H9 (cell line): ENCODE data around the gene PRELID1. TPM values are rescaled to one million over a fixed set of nuclear protein-coding genes. Genes with fewer than 3 reads are reported as not detected.

ENCODE experiments used
- DNase-seq: peaks from one replicate; pipeline ENCODE4 v3.0.0-alpha.2; 2017
- H2AFZ ChIP-seq: one replicate; pipeline ENCODE4 v1.6.1; 2013; ENCODE audit warnings: mild to moderate bottlenecking, low read length, control low read depth, moderate library complexity
- H2AK5ac ChIP-seq: 2 replicates; pipeline ENCODE4 v1.6.1; 2013; ENCODE audit warnings: low read length, control low read depth, mixed read lengths; ENCODE audit not compliant: insufficient read length
- H2BK120ac ChIP-seq: one replicate; pipeline ENCODE4 v1.6.1; 2013; ENCODE audit warnings: low read depth, mild to moderate bottlenecking, low read length, control low read depth, inconsistent platforms; ENCODE audit not compliant: poor library complexity, severe bottlenecking
- H2BK12ac ChIP-seq: 2 replicates; pipeline ENCODE4 v1.6.1; 2013; ENCODE audit warnings: low read length, control low read depth, mixed read lengths, low read depth; ENCODE audit not compliant: insufficient read length
- H2BK15ac ChIP-seq: 2 replicates; pipeline ENCODE4 v1.6.1; 2013; ENCODE audit warnings: low read depth, low read length, control low read depth
- H2BK20ac ChIP-seq: one replicate; pipeline ENCODE4 v1.6.1; 2013; ENCODE audit warnings: low read depth, mild to moderate bottlenecking, low read length, control low read depth, inconsistent platforms; ENCODE audit not compliant: poor library complexity, severe bottlenecking
- H2BK5ac ChIP-seq: 2 replicates; pipeline ENCODE4 v1.6.1; 2013; ENCODE audit warnings: low read length, control low read depth, mixed read lengths; ENCODE audit not compliant: insufficient read length
- H3K14ac ChIP-seq: 2 replicates; pipeline ENCODE4 v1.6.1; 2013; ENCODE audit warnings: low read length, control low read depth; ENCODE audit not compliant: insufficient read depth
- H3K18ac ChIP-seq: 2 replicates; pipeline ENCODE4 v1.6.1; 2013; ENCODE audit warnings: low read depth, mild to moderate bottlenecking, mixed read lengths, low read length, control low read depth; ENCODE audit not compliant: insufficient read length
- H3K23ac ChIP-seq: 2 replicates; pipeline ENCODE4 v1.6.1; 2013; ENCODE audit warnings: low read length, control low read depth, mixed read lengths, low read depth; ENCODE audit not compliant: insufficient read length
- H3K23me2 ChIP-seq: 2 replicates; pipeline ENCODE4 v1.6.1; 2013; ENCODE audit warnings: low read depth, mild to moderate bottlenecking, mixed read lengths, low read length, control low read depth; ENCODE audit not compliant: insufficient read length, poor library complexity, severe bottlenecking
- H3K27ac ChIP-seq: 2 replicates; pipeline ENCODE4 v1.5.1; 2013; ENCODE audit warnings: low read length, control low read depth, mixed read lengths, low read depth; ENCODE audit not compliant: insufficient read length
- H3K27me3 ChIP-seq: 2 replicates; pipeline ENCODE4 v1.6.1; 2013; ENCODE audit warnings: low read length, control low read depth, inconsistent platforms; ENCODE audit not compliant: insufficient read depth
- H3K4ac ChIP-seq: 2 replicates; pipeline ENCODE4 v1.6.1; 2013; ENCODE audit warnings: low read depth, mild to moderate bottlenecking, control low read depth, inconsistent platforms, low read length, moderate library complexity
- H3K4me1 ChIP-seq: 2 replicates; pipeline ENCODE4 v1.6.1; 2013; ENCODE audit warnings: low read length, control low read depth, inconsistent platforms; ENCODE audit not compliant: insufficient read depth
- H3K4me2 ChIP-seq: 2 replicates; pipeline ENCODE4 v1.6.1; 2013; ENCODE audit warnings: low read length, control low read depth, mixed read lengths; ENCODE audit not compliant: insufficient read length, insufficient read depth
- H3K56ac ChIP-seq: 2 replicates; pipeline ENCODE4 v1.6.1; 2013; ENCODE audit warnings: low read depth, mild to moderate bottlenecking, mixed read lengths, low read length, control low read depth; ENCODE audit not compliant: insufficient read length
- H3K79me1 ChIP-seq: 2 replicates; pipeline ENCODE4 v1.6.1; 2013; ENCODE audit warnings: low read depth, mild to moderate bottlenecking, moderate library complexity, low read length, control low read depth, inconsistent platforms; ENCODE audit not compliant: insufficient read depth, poor library complexity, severe bottlenecking
- H3K79me2 ChIP-seq: 2 replicates; pipeline ENCODE4 v1.6.1; 2013; ENCODE audit warnings: low read length, control low read depth, inconsistent platforms; ENCODE audit not compliant: insufficient read depth
- H3K9ac ChIP-seq: 2 replicates; pipeline ENCODE4 v1.6.1; 2013; ENCODE audit warnings: low read length, control low read depth, mixed read lengths; ENCODE audit not compliant: insufficient read length; ENCODE audit errors: extremely low read depth
- H3K9me3 ChIP-seq: one replicate; pipeline ENCODE4 v1.6.1; 2013; ENCODE audit warnings: low read depth, low read length, inconsistent platforms; ENCODE audit not compliant: control insufficient read depth
- H3T11ph ChIP-seq: one replicate; pipeline ENCODE4 v1.6.1; 2013; ENCODE audit warnings: mild to moderate bottlenecking, low read length, control low read depth, inconsistent platforms
- H4K20me1 ChIP-seq: one replicate; pipeline ENCODE4 v1.6.1; 2013; ENCODE audit not compliant: control insufficient read depth, insufficient read length, insufficient read depth
- H4K5ac ChIP-seq: 2 replicates; pipeline ENCODE4 v1.6.1; 2013; ENCODE audit warnings: low read depth, mild to moderate bottlenecking, mixed read lengths, low read length, control low read depth; ENCODE audit not compliant: insufficient read length
- H4K8ac ChIP-seq: replicated peaks from 2 replicates; pipeline ENCODE4 v1.6.1; 2013; ENCODE audit warnings: low read length, control low read depth, mixed read lengths, low read depth; ENCODE audit not compliant: insufficient read length
- H4K91ac ChIP-seq: 2 replicates; pipeline ENCODE4 v1.6.1; 2013; ENCODE audit warnings: low read depth, mild to moderate bottlenecking, moderate library complexity, mixed read lengths, low read length, control low read depth; ENCODE audit not compliant: insufficient read length
- H3K27ac Mint-ChIP-seq, 3 experiments: 2 replicates in 2 of 3; 3 replicates in 1 of 3; pipeline ENCODE4 v1.8.0; 2020 to 2021; ENCODE audit warnings: mixed read lengths in 3 of 3, mild to moderate bottlenecking in 1 of 3, moderate library complexity in 1 of 3
- H3K27me3 Mint-ChIP-seq: 2 replicates; pipeline ENCODE4 v1.8.0; 2021; ENCODE audit warnings: low read depth, mild to moderate bottlenecking, moderate library complexity, mixed read lengths
- H3K36me3 Mint-ChIP-seq, 3 experiments: 2 replicates in 2 of 3; 3 replicates in 1 of 3; pipeline ENCODE4 v1.8.0; 2020 to 2021; ENCODE audit warnings: low read depth in 3 of 3, mixed read lengths in 3 of 3; ENCODE audit not compliant: insufficient read depth in 1 of 3
- H3K4me1 Mint-ChIP-seq, 2 experiments: 2 replicates each; pipeline ENCODE4 v1.8.0; 2020; ENCODE audit warnings: mixed read lengths in 2 of 2
- H3K4me3 Mint-ChIP-seq, 2 experiments: 2 replicates in 1 of 2; 3 replicates in 1 of 2; pipeline ENCODE4 v1.8.0; 2020 to 2021; ENCODE audit warnings: mild to moderate bottlenecking in 2 of 2, mixed read lengths in 2 of 2, moderate library complexity in 1 of 2
- H3K9me3 Mint-ChIP-seq, 2 experiments: 2 replicates in 1 of 2; 3 replicates in 1 of 2; pipeline ENCODE4 v1.8.0; 2020; ENCODE audit warnings: mild to moderate bottlenecking in 2 of 2, mixed read lengths in 2 of 2, moderate library complexity in 1 of 2
- WGBS: extraction: QIAGEN DNeasy Blood & Tissue Kit; methylation state at CpG from one replicate; pipeline ENCODE4 v1.1.7; 2013; ENCODE audit warnings: missing lambda C conversion rate, low lambda C conversion rate, mixed read lengths; ENCODE audit not compliant: insufficient read length; ENCODE audit errors: extremely low coverage; 5-methylcytosine and 5-hydroxymethylcytosine counted together
- total RNA-seq: library from RNA; stranded (reverse); gene quantifications from 2 replicates; pipeline ENCODE4 v1.2.1, GENCODE V29; 2021
- TF ChIP-seq, protein P1 (sequence below): fragments of 200-600 bp; sonication (generic); conservative IDR thresholded peaks from 3 replicates; pipeline ENCODE4 v1.8.0; 2021; ENCODE audit warnings: antibody characterized with exemption, mild to moderate bottlenecking

The PRELID1 gene
- total RNA-seq, 1 experiment from 2014 or later, result 213 TPM

DNA sequence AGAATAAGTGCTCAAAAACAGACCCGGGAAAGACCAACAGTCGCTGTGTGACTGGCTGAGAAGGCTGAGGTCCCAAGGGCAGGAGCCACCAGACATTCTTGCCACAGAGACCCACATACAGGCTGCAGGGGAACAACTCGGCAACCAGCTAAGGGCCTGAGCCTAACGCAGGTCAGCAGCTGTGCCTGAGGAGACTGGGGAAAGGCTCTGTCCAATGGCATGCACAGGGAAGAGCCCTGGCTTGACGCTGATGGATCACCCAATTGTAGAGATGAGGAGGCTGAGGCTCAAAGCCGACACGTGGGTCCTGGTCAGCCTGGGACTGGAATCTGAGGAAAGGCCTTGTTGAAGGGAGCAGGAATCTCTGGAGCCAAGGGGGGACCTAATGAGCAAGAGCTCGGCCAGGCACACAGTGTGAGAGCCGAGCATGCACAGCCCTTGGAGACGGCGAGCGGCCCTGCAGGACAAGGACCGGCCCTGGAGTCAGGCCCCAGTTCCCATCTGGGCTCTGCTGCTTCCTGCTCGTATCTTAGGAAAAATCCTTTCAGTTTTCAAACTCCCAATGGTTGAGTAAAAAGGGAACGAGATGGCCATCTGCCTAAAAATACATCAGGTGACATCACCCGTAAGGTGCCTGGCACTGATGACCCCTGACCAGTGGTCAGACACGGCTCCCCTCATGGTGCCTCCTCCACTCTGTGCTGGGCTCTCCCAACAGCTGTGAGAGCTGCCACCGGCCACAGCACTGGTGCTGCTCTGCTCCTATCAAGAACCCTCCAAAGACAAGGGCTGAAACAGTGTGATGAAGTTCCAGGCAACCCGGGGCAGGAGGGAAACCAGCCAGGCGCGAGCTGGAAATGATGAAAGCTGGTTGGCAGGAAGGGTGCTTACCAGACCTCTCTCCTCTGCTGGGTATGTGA lies 31.4 kb downstream of the PRELID1 start:
- Mint-ChIP-seq H3K9me3 (no peaks in the 10 kb centered on the region), H3K27ac (no peak overlapping the region; a peak in 1 of 7 replicates), H3K4me3 (no peak overlapping the region), H3K4me1 (peaks cover 9 to 23% of the 10 kb centered on the region in 2 experiments), H3K36me3 (peaks cover 20 to 76% (median 68%) of the 10 kb centered on the region in 3 experiments; a peak in 6 of 7 replicates), H3K27me3 (no peaks in the 10 kb centered on the region; the same call in 1 of the 2 replicates)
- Histone ChIP-seq H3K27ac (no peak overlapping the region), H4K5ac (no peak overlapping the region), H3K56ac (no peak overlapping the region), H4K20me1 (no peaks in the 10 kb centered on the region), H2BK15ac (no peak overlapping the region), H3K23me2 (no peaks in the 10 kb centered on the region), H3K4me1 (peaks cover 6% of the 10 kb centered on the region; the same call in 1 of the 2 replicates), H3K14ac (no peak overlapping the region), H2BK12ac (no peak overlapping the region), H3K18ac (no peak overlapping the region), H3K27me3 (no peaks in the 10 kb centered on the region), H3K23ac (no peak overlapping the region), H3K4ac (no peak overlapping the region), H3K79me2 (no peaks in the 10 kb centered on the region; the same call in 1 of the 2 replicates), H3T11ph (no peak overlapping the region), H2AK5ac (no peak overlapping the region), H2BK20ac (no peak overlapping the region), H3K9ac (no peak overlapping the region), H4K91ac (no peak overlapping the region), H4K8ac (no peak overlapping the region), H3K79me1 (no peaks in the 10 kb centered on the region), H2BK120ac (no peak overlapping the region), H3K4me2 (no peak overlapping the region), H3K9me3 (no peaks in the 10 kb centered on the region), H2AFZ (no peak overlapping the region), H2BK5ac (no peak overlapping the region)
- DNase-seq, result no peak
- TF ChIP-seq, protein P1, sequence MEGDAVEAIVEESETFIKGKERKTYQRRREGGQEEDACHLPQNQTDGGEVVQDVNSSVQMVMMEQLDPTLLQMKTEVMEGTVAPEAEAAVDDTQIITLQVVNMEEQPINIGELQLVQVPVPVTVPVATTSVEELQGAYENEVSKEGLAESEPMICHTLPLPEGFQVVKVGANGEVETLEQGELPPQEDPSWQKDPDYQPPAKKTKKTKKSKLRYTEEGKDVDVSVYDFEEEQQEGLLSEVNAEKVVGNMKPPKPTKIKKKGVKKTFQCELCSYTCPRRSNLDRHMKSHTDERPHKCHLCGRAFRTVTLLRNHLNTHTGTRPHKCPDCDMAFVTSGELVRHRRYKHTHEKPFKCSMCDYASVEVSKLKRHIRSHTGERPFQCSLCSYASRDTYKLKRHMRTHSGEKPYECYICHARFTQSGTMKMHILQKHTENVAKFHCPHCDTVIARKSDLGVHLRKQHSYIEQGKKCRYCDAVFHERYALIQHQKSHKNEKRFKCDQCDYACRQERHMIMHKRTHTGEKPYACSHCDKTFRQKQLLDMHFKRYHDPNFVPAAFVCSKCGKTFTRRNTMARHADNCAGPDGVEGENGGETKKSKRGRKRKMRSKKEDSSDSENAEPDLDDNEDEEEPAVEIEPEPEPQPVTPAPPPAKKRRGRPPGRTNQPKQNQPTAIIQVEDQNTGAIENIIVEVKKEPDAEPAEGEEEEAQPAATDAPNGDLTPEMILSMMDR, result no peak
- WGBS, result no CpG with 5 or more reads among the region's 21 CpGs
